Activated naive CD4-positive, alpha-beta T cell (primary cell): ENCODE measurements around the gene LRRC8B.
"Not testable (repeated sequence)": the region's sequence is repeated elsewhere in the genome, so short reads cannot be mapped to it uniquely, and the experiment has no call there.

Source experiments
- DNase-seq, 4 experiments: peaks; one replicate each; lab custom pipeline; 2025; lab: John Stamatoyannopoulos, UW

The LRRC8B gene

DNA sequence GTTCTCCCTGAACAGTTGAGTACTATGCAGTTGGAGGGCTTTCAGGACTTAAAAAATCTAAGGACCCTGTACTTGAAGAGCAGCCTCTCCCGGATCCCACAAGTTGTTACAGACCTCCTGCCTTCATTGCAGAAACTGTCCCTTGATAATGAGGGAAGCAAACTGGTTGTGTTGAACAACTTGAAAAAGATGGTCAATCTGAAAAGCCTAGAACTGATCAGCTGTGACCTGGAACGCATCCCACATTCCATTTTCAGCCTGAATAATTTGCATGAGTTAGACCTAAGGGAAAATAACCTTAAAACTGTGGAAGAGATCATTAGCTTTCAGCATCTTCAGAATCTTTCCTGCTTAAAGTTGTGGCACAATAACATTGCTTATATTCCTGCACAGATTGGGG lies 59.6 kb downstream of the LRRC8B start:
- DNase-seq = no peak

- no peak for DNase-seq
Measured at GRCh38 chr1:89584781-89585180, 60.2 kb downstream of the LRRC8B start.

DNA sequence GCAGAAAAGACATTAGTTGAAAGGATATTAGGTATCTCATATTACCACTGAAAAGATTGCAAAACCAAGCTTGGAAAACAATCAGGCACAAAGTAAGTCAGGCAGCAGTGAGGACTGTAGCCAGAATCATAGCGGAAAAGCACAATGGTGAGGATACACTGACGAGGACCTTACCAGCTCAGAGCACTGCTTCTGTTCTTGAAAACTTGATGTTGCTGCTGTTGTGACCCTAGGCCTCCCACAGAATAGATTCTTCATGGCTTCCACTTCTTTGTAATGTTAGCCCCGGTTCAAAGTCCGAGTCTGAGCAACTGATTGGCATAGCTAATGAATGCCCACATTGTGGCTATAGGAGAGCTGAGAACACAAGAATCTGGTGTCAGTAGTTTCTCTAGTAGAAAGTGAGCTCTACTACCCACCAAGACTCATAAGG lies 63.1 kb downstream of the LRRC8B start:
- no peak for DNase-seq

DNA sequence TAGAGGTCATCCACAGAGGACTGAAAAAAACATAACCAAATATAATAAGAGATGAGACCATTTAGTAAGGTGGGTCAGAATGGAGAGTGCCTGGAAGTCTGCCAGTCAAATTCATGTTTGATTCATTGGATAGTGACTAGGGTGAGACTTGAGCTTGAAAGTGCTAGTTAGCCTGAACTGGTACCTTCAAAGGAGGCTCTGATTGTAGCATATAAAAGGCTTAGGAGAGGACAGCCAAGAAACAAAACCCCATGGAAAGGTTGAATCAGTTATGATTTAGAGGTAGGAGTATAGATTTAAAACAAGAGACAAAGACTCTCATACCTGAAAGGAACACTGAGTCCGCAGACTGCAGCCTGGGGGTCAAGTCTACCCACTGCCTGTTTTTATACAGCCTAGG lies 63.9 kb downstream of the LRRC8B start:
- DNase-seq = no peak

- no peak for DNase-seq
Measured at GRCh38 chr1:89589515-89589914, 64.9 kb downstream of the LRRC8B start.

DNA sequence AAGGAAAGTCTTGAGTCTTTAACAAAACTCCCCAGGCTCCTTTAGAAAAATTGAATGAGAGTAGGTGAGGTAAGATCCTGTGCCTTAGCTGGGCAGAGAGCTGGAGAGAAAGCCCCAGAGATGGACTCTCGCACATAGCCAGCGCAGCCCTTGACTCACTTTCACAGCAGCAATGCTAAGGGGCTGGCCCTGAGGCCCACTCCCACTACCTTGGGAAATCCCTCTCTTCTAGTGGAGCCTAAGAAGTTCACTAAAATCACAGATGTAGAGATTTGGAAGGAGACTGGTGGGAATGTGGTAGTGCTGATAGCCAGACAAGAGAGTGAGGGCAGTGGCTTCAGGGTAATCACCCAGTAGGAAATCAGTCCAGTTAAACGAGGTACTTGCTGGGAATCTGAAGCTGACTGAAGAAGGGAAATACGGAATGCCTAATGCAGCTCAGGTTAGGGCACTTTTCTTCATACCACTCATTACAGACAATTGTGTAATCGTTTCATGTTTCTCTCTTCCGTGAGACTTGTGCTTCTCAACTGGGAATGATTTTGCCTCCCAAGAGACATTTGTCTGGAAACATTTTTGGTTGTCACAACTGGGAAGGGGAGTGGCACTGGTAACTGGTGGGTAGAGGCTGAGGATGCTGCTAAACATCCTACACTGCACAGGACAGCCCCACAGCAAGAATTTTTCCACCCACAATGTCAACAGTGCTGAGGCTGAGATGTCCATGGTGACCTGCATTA lies 65.9 kb downstream of the LRRC8B start:
- no peak for DNase-seq

GRCh38 chr1:89592861-89593302 lies 68.3 kb downstream of the LRRC8B start:
- DNase-seq = not testable (repeated sequence)

GRCh38 chr1:89594096-89594740 lies 69.6 kb downstream of the LRRC8B start:
- no peak for DNase-seq

DNA sequence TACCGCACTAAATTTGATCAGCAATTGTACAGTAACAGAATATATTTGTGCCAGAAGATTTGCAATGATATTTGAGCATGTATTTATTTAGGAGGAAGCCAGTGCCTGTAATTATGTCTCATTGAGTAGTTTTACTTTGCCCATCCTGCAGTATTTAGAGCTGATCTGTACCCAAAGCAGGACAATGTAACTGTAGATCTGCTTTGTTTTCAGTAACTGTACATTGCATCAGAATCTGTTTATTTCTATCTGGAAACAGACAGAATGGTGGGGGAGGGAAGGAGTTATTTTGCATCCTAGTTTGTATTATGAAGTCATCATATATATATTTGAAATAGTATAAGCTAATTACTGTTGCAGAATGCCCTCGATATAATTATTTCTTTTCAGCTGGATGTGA lies 72.1 kb downstream of the LRRC8B start:
- no peak for DNase-seq

DNA sequence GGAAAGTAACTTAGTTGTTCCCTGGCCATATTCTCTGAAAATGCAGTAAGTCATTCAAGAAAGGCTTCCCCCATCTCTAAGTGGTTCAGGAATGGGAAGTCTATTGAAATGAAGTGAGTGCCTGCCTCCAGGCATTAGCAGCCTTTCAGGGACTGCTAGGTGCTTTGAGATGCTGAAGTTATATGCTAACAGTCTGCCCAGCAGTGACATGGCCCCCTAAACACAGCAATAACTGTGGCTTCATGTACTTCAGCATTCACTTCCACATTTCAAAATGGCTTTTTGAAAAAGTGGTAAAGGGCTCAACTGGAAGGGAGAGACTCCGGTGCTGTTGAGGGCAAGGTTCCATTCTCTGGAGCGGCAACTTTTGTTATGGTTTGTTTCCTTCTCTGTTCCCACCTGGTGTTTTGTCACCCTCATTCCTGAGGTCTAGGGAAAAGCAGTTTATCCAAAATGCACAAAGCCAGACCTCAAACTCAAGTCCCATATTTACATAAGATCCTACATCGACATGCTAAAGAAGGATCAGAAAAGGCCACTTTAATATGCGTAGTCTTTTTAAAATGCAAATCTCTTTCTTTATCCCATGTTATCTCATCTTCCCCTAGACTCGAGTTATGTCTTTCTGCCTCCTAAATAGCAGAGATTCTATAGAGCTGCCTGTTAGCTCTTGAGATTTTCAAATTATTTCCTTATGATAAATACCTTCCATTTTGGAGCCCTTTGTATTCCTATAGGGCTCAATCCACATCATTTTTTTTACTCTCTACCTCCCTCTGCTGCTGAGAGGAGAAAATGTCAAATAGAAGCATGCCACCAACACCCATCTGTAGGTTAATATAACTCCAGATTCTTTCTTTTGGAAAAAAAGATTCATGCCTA lies 74.1 kb downstream of the LRRC8B start:
- no peak for DNase-seq

GRCh38 chr1:89599332-89599630 lies 74.7 kb downstream of the LRRC8B start:
- no peak for DNase-seq

- no peak for DNase-seq
Measured at GRCh38 chr1:89600451-89601224, 76.0 kb downstream of the LRRC8B start.

DNA sequence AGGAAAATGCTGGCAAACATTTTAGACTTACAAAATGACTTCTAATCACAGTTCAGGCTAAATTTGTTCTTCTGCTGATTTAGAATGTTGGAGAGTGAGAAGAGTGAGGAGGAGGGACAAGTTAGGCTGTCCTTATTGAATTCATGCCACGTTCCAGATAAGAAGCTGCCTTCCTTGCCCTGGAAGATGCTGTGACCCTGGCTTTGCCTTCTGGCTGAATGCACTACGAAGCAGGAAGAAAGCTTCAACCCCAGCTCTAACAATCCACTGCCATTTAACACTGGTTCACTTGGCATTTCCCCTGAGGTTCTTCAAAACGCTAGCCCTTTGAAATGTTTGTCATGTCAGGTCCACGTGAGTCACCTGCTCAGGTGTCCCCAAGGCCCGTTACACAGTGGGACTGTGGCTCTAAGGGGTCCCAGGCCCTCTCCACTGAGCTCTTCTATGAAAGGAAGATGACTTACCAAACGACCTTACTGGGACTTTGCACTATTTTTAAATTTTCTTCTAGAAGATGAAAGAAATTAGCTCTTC lies 78.3 kb downstream of the LRRC8B start:
- no peak for DNase-seq

DNA sequence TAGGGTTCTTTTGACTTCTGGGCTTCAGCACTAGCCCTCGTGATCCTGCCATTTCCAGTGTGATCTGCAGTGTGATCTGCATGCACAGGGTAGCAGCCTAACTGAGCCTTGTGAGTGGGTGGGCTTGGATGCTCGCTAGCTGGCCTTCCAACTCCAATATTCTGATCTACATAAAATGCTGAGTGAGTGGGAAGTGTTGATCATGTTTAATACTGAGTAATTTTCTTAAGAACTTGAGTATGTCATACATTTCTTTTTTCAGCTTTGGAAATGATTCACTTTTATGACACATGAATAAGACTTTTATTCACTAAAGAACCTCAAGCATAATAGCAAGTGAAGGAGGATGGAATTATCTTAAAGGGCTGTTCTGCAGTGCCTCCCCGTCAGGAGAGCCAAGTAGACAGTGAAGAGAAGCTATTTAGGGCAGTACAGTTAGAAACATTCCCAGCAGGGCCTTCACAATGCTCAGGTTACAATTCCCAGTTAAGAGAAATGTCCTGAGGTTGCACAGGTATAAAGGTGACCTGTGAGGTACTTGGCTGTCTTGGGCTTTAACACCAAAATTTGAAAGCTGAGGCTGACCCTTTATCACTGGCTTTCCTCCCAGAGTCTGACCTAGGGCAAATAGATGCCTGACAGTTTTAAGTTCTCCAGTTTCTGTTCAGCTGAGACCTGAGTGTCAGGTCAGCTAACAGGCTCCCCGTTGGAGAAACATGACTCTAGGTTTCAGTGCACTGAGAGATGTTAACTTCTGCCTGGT lies 79.2 kb downstream of the LRRC8B start:
- no peak for DNase-seq

GRCh38 chr1:89604414-89604735 lies 79.7 kb downstream of the LRRC8B start:
- no peak for DNase-seq

GRCh38 chr1:89605692-89606091 lies 81.1 kb downstream of the LRRC8B start:
- no peak for DNase-seq

- DNase-seq = no peak
Measured at GRCh38 chr1:89606227-89606980, 81.8 kb downstream of the LRRC8B start.

DNA sequence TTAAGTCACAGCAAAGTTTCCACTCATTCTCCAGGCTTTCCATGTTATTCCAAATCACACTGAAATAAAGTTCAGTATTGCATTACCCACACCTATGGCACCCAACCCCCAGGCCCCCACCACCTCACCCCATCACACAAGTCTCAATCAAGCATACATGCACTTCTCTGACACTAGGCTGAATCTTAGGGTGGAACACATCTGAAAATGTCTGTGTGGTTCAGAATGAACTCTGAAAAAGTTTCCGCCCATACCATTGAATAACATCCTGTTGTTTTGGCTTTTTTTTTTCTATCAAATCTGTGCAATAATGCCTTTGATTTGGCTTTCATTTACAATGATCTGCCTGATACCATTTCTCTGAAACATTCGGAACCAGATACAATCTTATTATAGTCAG lies 82.5 kb downstream of the LRRC8B start:
- DNase-seq = peak in 2 of 4 experiments; percentile 16 to 40

- no peak for DNase-seq
Measured at GRCh38 chr1:89607586-89608318, 83.1 kb downstream of the LRRC8B start.
